Activated CD8-positive, alpha-beta T cell treated with anti-CD3 and anti-CD28 coated beads for 36 hours (primary cell): Measurements from ENCODE around the gene PRKAG3. TPM values are rescaled to one million over a fixed set of nuclear protein-coding genes. Genes with fewer than 3 reads are reported as not detected.
"Not testable (repeated sequence)": the region's sequence is repeated elsewhere in the genome, so short reads cannot be mapped to it uniquely, and the experiment has no call there.

Experiments used
- ATAC-seq: fragments of 200-7000 bp; cut with Tn5 transposase; one replicate; pipeline ENCODE4 v1.10.0; 2021; ENCODE audit warnings: mild to moderate bottlenecking, moderate library complexity
- CTCF ChIA-PET: fragments of 350-600 bp; sonication (Branson Sonifier 250); formaldehyde crosslinking; loops from one replicate; lab custom pipeline; 2021; ENCODE audit warnings: antibody characterized with exemption; lab: Charles Lee
- POLR2A ChIA-PET: fragments of 350-600 bp; sonication (Branson Sonifier 250); formaldehyde crosslinking; loops from one replicate; lab custom pipeline; 2021; ENCODE audit warnings: antibody characterized with exemption; lab: Charles Lee
- DNase-seq: peaks from one replicate; pipeline ENCODE4 v3.0.0-alpha.2; 2020
- H3K27ac Mint-ChIP-seq: one replicate; pipeline ENCODE4 v1.8.0; 2021; ENCODE audit warnings: mild to moderate bottlenecking, mixed read lengths
- H3K27me3 Mint-ChIP-seq: one replicate; pipeline ENCODE4 v1.8.0; 2021; ENCODE audit warnings: mixed read lengths
- H3K36me3 Mint-ChIP-seq: one replicate; pipeline ENCODE4 v1.8.0; 2021; ENCODE audit warnings: low read depth, mixed read lengths
- H3K4me1 Mint-ChIP-seq: one replicate; pipeline ENCODE4 v1.8.0; 2021; ENCODE audit warnings: low read depth, mixed read lengths
- H3K4me3 Mint-ChIP-seq: one replicate; pipeline ENCODE4 v1.8.0; 2021; ENCODE audit warnings: mild to moderate bottlenecking, moderate library complexity, mixed read lengths
- H3K9me3 Mint-ChIP-seq: one replicate; pipeline ENCODE4 v1.8.0; 2021; ENCODE audit warnings: mixed read lengths
- CTCF ChIP-seq: fragments of 200-600 bp; IDR thresholded peaks from one replicate; pipeline ENCODE4 v1.8.0; 2022; ENCODE audit warnings: antibody characterized with exemption, mild to moderate bottlenecking
- intact Hi-C: fragments of 100-400 bp; cut with micrococcal nuclease; formaldehyde crosslinking; loops from one replicate; pipeline ENCODE4 v1.10.0; 2022
- microRNA-seq: library from miRNA; unstranded; fragments of <30 nt; microRNA quantifications from one replicate; pipeline ENCODE4 v1.2.0, GENCODE V29; 2022; ENCODE audit warnings: borderline microRNAs expressed, borderline replicate concordance
- total RNA-seq, 2 experiments: library from RNA; stranded (reverse); gene quantifications; one replicate each; pipeline ENCODE4 v1.2.3, GENCODE V29; 2021

Gene PRKAG3
- total RNA-seq, 2 experiments from 2014 or later: not detected

- intact Hi-C loops: no loop called here
- Mint-ChIP-seq H3K27ac (no peak overlapping the region), H3K27me3 (peaks cover 20% of the 10 kb centered on the region), H3K9me3 (peaks cover 17% of the 10 kb centered on the region), H3K4me1 (peaks cover 2% of the 10 kb centered on the region), H3K4me3 (no peak overlapping the region), H3K36me3 (peaks cover 21% of the 10 kb centered on the region)
- ATAC-seq (no peak), DNase-seq (no peak)
- POLR2A ChIA-PET: no interaction called here
- CTCF ChIA-PET: interaction anchor here (1.2 kb wide), 1 partner anchor 71 kb away, joined by 4 read pairs; no protein-coding TSS in a partner anchor
- no peak for TF ChIP-seq CTCF
Measured at GRCh38 chr2:218776488-218776887, 55.1 kb downstream of the PRKAG3 start.

- intact Hi-C loops: no loop called here
Measured at GRCh38 chr2:218773881-218774280, 57.7 kb downstream of the PRKAG3 start.

GRCh38 chr2:218772759-218773158, 58.8 kb downstream of the PRKAG3 start:
- H3K4me1 Mint-ChIP-seq, POLR2A ChIA-PET, H3K27me3 Mint-ChIP-seq, DNase-seq, ATAC-seq, H3K27ac Mint-ChIP-seq, intact Hi-C loops, H3K4me3 Mint-ChIP-seq, CTCF ChIA-PET: not testable (repeated sequence)
- peaks cover 22% of the 10 kb centered on the region for H3K36me3 Mint-ChIP-seq
- peaks cover 12% of the 10 kb centered on the region for H3K9me3 Mint-ChIP-seq

More at GRCh38 chr2:218773881-218774280, 57.7 kb downstream of the PRKAG3 start:
- no peak for DNase-seq
- no peak for ATAC-seq
- Mint-ChIP-seq H3K27ac (no peak overlapping the region), H3K9me3 (peaks cover 15% of the 10 kb centered on the region), H3K4me1 (no peaks in the 10 kb centered on the region), H3K36me3 (peaks cover 23% of the 10 kb centered on the region), H3K4me3 (no peak overlapping the region), H3K27me3 (peaks cover 6% of the 10 kb centered on the region)
- CTCF ChIA-PET: interaction anchor here (0.9 kb wide), 1 partner anchor 124 kb away, joined by 3 read pairs; no protein-coding TSS in a partner anchor
- no peak for TF ChIP-seq CTCF
- POLR2A ChIA-PET: no interaction called here

Small RNA genes within 50 kb of the gene (microRNA-seq; reads per million reads assigned to microRNA genes)
- not detected for gene MIR9500

Other genes with a start within 250 kb of the PRKAG3 start
- gene PLCD4, start 223.9 kb downstream of the PRKAG3 start, total RNA-seq: under 1 TPM; 0.34 to 0.49 TPM
- 10 to 100 TPM; 30.4 to 33.7 TPM for gene ZNF142, start 172.2 kb downstream of the PRKAG3 start, total RNA-seq
- gene BCS1L, start 172.1 kb downstream of the PRKAG3 start, total RNA-seq: 10 to 100 TPM; 69.6 to 76.3 TPM
- 10 to 100 TPM; 14.7 to 17.0 TPM for gene RNF25, start 159.8 kb downstream of the PRKAG3 start, total RNA-seq
- 10 to 100 TPM; 11.6 to 14.9 TPM for gene STK36, start 159.7 kb downstream of the PRKAG3 start, total RNA-seq
- gene TTLL4, start 121.0 kb downstream of the PRKAG3 start, total RNA-seq: 10 to 100 TPM; 32.2 to 36.6 TPM
- gene CYP27A1, start 49.7 kb downstream of the PRKAG3 start, total RNA-seq: under 1 TPM; 0.14 to 0.18 TPM
- under 1 TPM; 0.25 to 0.34 TPM for gene WNT6, start 28.0 kb upstream of the PRKAG3 start, total RNA-seq
- gene WNT10A, start 49.0 kb upstream of the PRKAG3 start, total RNA-seq: 10 to 100 TPM; 27.9 to 29.2 TPM
- gene CDK5R2, start 127.9 kb upstream of the PRKAG3 start, total RNA-seq: not detected
- not detected for gene FEV, start 153.4 kb upstream of the PRKAG3 start, total RNA-seq
- gene CRYBA2, start 161.6 kb upstream of the PRKAG3 start, total RNA-seq: not detected
- not detected for gene CFAP65, start 209.7 kb upstream of the PRKAG3 start, total RNA-seq
- not detected for gene IHH, start 229.1 kb upstream of the PRKAG3 start, total RNA-seq